Kidney epithelial cell (primary cell): Measurements from ENCODE around the gene ZSCAN31. TPM values are rescaled to one million over a fixed set of nuclear protein-coding genes. Genes with fewer than 3 reads are reported as not detected.
"Not testable (repeated sequence)": the region's sequence is repeated elsewhere in the genome, so short reads cannot be mapped to it uniquely, and the experiment has no call there.

Source experiments
- DNase-seq: peaks from one replicate; pipeline ENCODE4 v3.0.0-alpha.2; 2010; ENCODE audit warnings: low read depth
- H3K27me3 ChIP-seq: 2 replicates; pipeline ENCODE4 v1.6.0; 2011; ENCODE audit warnings: low read length; ENCODE audit not compliant: control insufficient read depth, insufficient read depth
- H3K36me3 ChIP-seq: 2 replicates; pipeline ENCODE4 v1.5.1; 2011; ENCODE audit warnings: low read length; ENCODE audit not compliant: control insufficient read depth, insufficient read depth
- H3K4me3 ChIP-seq: 2 replicates; pipeline ENCODE4 v1.5.1; 2011; ENCODE audit warnings: low read depth, mild to moderate bottlenecking, control low read depth, low read length
- CTCF ChIP-seq: IDR thresholded peaks from 2 replicates; pipeline ENCODE4 v1.5.1; 2011; ENCODE audit warnings: mild to moderate bottlenecking, moderate library complexity, low read length, control low read depth, inconsistent platforms; ENCODE audit not compliant: insufficient read depth, poor library complexity, severe bottlenecking
- total RNA-seq: library from RNA; depleted of rRNA; stranded (reverse); fragments of >200 nt; gene quantifications from 2 replicates; pipeline ENCODE4 v1.2.3, GENCODE V29; 2015

The ZSCAN31 gene
- total RNA-seq, 1 donor from 2014 or later, result 4.0 TPM

DNA sequence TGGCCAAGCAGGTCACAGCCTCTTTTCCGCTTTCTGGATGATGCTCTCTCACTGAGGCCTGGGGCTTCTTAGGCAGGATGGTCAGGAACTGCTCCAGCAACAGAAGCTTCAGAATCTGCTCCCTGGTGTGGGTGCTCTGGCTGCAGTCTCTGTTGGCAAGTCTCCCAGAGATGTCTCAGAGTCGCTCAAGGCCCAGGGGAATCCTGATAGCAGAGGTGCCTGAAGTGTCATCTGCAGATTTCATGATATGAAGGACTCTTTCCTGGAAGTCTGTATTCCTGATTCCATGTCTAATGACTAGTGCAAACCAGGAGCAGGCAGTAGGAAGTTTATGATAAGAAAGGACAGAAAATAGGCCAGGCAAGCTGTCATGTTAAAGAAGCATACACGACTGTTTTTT lies 20.3 kb downstream of the ZSCAN31 start:
- no peak for TF ChIP-seq CTCF
- no peak for DNase-seq
- Histone ChIP-seq H3K4me3 (no peak overlapping the region), H3K27me3 (no peaks in the 10 kb centered on the region), H3K36me3 (no peaks in the 10 kb centered on the region)

DNA sequence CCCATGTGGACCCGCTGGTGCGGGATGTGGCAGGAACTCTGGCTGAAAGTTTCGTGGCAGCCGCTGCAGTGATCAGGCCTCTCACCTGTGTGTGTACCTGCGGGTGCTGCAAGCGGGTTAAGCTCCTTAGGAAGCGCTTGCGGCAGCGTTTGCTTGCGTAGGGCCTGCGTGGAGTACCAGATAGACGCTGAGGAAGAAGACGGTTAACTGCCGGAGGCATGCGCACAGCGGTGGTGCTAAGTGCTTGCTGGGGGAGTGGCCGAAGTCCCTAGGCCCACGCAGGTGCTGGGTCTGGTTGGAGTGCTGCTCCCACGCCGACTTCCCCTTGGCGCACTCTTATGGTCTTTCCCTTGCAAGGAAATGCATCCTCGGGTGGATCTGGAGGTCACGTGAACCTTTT lies 23.0 kb downstream of the ZSCAN31 start:
- no peaks in the 10 kb centered on the region for H3K27me3 ChIP-seq
- no peak overlapping the region for H3K4me3 ChIP-seq
- H3K36me3 ChIP-seq, result no peaks in the 10 kb centered on the region
- no peak for DNase-seq
- TF ChIP-seq CTCF, result no peak

DNA sequence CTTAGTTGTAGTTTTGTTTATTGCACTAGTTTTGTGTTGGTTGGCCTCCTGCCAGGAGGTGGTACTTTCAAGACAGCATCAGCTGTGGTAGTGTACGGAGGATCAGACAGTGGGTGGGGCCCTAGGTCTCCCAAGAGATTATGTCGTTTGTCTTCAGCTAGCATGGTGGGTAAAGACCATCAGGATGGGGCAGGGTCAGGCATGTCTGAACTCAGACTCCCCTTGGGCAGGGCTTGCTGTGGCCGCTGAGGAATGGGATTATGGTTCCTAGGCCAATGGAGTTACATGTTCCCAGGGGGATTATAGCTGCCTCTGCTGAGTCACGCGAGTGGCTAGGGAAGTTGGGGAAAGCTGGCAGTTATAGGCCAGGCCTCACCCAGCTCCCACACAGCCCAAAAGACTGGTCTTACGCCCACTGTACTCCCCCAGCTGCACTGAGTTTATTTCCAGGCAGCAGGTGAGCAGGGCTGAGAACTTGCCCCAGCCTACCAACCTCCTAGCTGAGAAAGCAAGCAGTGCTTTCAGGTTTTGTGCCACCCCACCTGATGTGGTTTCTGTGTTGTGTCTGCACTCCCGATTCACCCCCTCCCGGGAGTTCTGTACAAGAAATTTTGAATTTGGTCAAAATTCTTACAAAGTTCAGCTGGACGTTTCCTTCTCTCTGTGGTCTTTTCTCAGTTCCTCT lies 24.7 kb downstream of the ZSCAN31 start:
- Histone ChIP-seq H3K27me3 (no peaks in the 10 kb centered on the region), H3K36me3 (no peaks in the 10 kb centered on the region), H3K4me3 (no peak overlapping the region)
- TF ChIP-seq CTCF, result no peak
- DNase-seq, result no peak

DNA sequence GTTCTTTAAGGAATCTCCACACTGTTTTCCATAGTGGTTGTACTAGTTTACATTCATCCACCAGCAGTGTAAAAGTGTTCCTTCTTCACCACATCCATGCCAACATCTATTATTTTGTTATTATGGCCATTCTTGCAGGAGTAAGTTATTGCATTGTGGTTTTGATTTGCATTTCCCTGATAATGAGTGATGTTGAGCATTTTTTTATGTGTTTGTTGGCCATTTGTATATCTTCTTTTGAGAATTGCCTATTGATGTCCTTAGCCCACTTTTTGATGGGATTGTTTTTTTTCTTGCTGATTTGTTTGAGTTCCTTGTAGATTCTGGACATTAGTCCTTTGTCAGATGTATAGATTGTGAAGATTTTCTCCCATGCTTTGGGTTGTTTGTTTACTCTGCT lies 29.6 kb downstream of the ZSCAN31 start:
- not testable (repeated sequence) for DNase-seq, H3K36me3 ChIP-seq, H3K4me3 ChIP-seq, H3K27me3 ChIP-seq

DNA sequence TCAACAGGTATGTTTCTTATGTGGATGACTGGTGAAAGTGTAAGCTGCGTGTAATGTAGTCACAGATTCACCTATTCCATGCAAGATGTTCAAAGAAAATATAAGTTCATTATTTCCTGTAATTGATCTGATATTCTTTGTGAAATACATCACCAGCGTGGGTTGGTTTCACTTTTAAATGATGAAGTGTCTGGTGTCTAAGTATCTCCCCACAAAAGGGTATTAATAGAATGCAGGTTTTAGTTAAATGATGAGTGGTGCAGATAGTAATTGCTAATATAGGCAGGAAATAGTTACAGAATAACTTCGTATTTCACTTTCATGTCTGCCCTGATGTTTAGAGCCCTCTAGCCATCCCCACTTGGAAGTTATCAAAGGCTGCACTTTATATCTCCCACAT lies 32.4 kb downstream of the ZSCAN31 start:
- H3K4me3 ChIP-seq, result no peak overlapping the region
- H3K27me3 ChIP-seq, result no peaks in the 10 kb centered on the region
- H3K36me3 ChIP-seq, result no peaks in the 10 kb centered on the region
- no peak for TF ChIP-seq CTCF
- no peak for DNase-seq

DNA sequence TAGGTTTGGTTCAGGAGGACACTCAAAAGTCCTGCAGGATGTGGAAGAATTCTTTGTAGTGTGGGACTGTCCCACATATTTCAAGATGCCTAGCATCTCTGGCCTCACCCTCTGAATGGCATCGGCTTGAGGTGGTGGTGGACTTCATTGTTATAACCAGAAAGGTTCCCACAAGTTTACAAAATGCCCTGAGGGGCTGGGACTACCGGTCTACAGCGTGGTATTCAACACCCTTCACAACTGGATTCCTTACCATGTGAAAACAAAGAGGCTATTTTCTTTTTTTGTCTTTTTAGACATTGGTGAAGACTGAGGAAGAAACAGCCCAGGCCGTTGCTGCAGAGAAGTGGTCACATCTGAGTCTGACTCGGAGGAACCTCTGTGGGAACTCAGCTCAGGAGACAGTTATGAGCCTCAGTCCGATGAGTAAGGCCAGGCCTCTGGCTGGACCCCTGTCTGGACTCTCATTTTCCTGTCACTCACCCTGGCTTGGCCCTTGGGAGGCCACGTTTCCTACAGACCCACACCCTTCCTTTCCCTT lies 39.4 kb downstream of the ZSCAN31 start:
- no peak for TF ChIP-seq CTCF

More for the DNA sequence above, 39.4 kb downstream of the ZSCAN31 start:
- DNase-seq, result no peak
- Histone ChIP-seq H3K4me3 (no peak overlapping the region), H3K36me3 (no peaks in the 10 kb centered on the region), H3K27me3 (no peaks in the 10 kb centered on the region)
